Ishikawa (cell line): ENCODE data around the gene GALNT13.

Experiments
- CEBPB ChIP-seq: IDR thresholded peaks from 2 replicates; pipeline ENCODE4 v1.6.1; 2012
- CREB1 ChIP-seq: IDR thresholded peaks from 2 replicates; pipeline ENCODE4 v1.6.1; 2012; ENCODE audit warnings: low read depth
- EGR1 ChIP-seq: IDR thresholded peaks from 2 replicates; pipeline ENCODE4 v1.6.1; 2012
- EP300 ChIP-seq: IDR thresholded peaks from 2 replicates; pipeline ENCODE4 v1.6.1; 2012; ENCODE audit warnings: borderline replicate concordance
- FOXM1 ChIP-seq: IDR thresholded peaks from 2 replicates; pipeline ENCODE4 v1.6.1; 2012; ENCODE audit warnings: low read depth, borderline replicate concordance
- NFIC ChIP-seq: IDR thresholded peaks from 2 replicates; pipeline ENCODE4 v1.6.1; 2012
- RAD21 ChIP-seq: IDR thresholded peaks from 2 replicates; pipeline ENCODE4 v1.6.1; 2012; ENCODE audit warnings: low read depth
- TAF1 ChIP-seq: IDR thresholded peaks from 2 replicates; pipeline ENCODE4 v1.6.1; 2012; ENCODE audit warnings: low read depth, mild to moderate bottlenecking
- TCF12 ChIP-seq: IDR thresholded peaks from 2 replicates; pipeline ENCODE4 v1.6.1; 2012; ENCODE audit warnings: low read depth
- TEAD4 ChIP-seq: IDR thresholded peaks from 2 replicates; pipeline ENCODE4 v1.6.1; 2012
- YY1 ChIP-seq: IDR thresholded peaks from 2 replicates; pipeline ENCODE4 v1.6.1; 2012; ENCODE audit warnings: low read depth
- ZBTB7A ChIP-seq: IDR thresholded peaks from 2 replicates; pipeline ENCODE4 v1.6.1; 2012; ENCODE audit warnings: low read depth
- TF ChIP-seq, protein P1 (sequence below): IDR thresholded peaks from 2 replicates; pipeline ENCODE4 v1.6.1; 2012
- TF ChIP-seq, protein P2 (sequence below): IDR thresholded peaks from 2 replicates; pipeline ENCODE4 v1.6.1; 2012; ENCODE audit warnings: low read depth, mild to moderate bottlenecking
- TF ChIP-seq, protein P3 (sequence below): IDR thresholded peaks from 2 replicates; pipeline ENCODE4 v1.6.1; 2012

The GALNT13 gene

DNA sequence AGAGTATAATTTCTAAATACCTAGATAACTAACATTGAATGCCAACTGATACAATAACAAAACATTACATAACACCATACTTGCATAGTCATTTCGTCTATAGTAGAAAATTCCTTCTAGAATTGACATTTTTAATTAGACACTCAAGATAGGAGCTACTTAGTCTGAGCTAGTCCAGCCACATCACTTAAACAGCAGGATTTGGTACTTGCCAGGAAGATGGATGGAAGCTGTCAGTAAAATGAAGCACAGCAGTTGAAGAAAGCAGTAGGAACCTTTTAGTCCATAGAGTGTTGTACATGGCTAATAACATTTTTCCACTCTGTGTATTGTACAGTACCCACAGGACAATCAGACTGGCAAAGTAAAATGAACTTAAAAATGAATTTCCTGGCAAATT lies 372.0 kb downstream of the GALNT13 start:
- no peak for TF ChIP-seq TAF1
- TF ChIP-seq CREB1, result no peak
- no peak for TF ChIP-seq TEAD4
- no peak for TF ChIP-seq RAD21
- TF ChIP-seq FOXM1, result no peak
- TF ChIP-seq, protein P1, sequence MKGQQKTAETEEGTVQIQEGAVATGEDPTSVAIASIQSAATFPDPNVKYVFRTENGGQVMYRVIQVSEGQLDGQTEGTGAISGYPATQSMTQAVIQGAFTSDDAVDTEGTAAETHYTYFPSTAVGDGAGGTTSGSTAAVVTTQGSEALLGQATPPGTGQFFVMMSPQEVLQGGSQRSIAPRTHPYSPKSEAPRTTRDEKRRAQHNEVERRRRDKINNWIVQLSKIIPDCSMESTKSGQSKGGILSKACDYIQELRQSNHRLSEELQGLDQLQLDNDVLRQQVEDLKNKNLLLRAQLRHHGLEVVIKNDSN, result no peak
- no peak for TF ChIP-seq EGR1
- no peak for TF ChIP-seq ZBTB7A
- no peak for TF ChIP-seq EP300
- no peak for TF ChIP-seq CEBPB
- TF ChIP-seq, protein P2, sequence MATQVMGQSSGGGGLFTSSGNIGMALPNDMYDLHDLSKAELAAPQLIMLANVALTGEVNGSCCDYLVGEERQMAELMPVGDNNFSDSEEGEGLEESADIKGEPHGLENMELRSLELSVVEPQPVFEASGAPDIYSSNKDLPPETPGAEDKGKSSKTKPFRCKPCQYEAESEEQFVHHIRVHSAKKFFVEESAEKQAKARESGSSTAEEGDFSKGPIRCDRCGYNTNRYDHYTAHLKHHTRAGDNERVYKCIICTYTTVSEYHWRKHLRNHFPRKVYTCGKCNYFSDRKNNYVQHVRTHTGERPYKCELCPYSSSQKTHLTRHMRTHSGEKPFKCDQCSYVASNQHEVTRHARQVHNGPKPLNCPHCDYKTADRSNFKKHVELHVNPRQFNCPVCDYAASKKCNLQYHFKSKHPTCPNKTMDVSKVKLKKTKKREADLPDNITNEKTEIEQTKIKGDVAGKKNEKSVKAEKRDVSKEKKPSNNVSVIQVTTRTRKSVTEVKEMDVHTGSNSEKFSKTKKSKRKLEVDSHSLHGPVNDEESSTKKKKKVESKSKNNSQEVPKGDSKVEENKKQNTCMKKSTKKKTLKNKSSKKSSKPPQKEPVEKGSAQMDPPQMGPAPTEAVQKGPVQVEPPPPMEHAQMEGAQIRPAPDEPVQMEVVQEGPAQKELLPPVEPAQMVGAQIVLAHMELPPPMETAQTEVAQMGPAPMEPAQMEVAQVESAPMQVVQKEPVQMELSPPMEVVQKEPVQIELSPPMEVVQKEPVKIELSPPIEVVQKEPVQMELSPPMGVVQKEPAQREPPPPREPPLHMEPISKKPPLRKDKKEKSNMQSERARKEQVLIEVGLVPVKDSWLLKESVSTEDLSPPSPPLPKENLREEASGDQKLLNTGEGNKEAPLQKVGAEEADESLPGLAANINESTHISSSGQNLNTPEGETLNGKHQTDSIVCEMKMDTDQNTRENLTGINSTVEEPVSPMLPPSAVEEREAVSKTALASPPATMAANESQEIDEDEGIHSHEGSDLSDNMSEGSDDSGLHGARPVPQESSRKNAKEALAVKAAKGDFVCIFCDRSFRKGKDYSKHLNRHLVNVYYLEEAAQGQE, result no peak
- TF ChIP-seq YY1, result no peak
- no peak for TF ChIP-seq TCF12
- TF ChIP-seq, protein P3, sequence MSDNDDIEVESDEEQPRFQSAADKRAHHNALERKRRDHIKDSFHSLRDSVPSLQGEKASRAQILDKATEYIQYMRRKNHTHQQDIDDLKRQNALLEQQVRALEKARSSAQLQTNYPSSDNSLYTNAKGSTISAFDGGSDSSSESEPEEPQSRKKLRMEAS, result no peak
- TF ChIP-seq NFIC, result no peak

DNA sequence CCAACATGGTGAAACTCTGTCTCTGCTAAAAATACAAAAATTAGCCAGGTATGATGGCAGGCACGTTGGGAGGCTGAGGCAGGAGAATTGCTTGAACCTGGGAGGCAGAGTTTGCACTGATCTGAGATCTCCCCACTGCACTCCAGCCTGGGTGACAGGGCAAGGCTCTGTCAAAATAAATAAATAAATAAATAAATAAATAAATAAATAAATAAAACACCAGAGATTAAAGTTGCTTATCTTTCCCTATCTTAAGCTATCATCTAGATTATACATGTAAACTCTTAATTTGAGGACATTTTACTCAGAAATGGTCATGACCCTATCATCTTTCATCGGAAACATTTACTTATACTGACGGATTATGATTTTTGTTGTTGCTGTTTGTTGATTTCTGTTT lies 373.2 kb downstream of the GALNT13 start:
- TF ChIP-seq RAD21, result no peak
- no peak for TF ChIP-seq CEBPB
- TF ChIP-seq, protein P3, result no peak
- TF ChIP-seq CREB1, result no peak
- TF ChIP-seq, protein P2, result no peak
- no peak for TF ChIP-seq FOXM1
- no peak for TF ChIP-seq EGR1
- no peak for TF ChIP-seq TEAD4
- TF ChIP-seq, protein P1, result no peak
- TF ChIP-seq YY1, result no peak
- TF ChIP-seq EP300, result no peak
- no peak for TF ChIP-seq TAF1

DNA sequence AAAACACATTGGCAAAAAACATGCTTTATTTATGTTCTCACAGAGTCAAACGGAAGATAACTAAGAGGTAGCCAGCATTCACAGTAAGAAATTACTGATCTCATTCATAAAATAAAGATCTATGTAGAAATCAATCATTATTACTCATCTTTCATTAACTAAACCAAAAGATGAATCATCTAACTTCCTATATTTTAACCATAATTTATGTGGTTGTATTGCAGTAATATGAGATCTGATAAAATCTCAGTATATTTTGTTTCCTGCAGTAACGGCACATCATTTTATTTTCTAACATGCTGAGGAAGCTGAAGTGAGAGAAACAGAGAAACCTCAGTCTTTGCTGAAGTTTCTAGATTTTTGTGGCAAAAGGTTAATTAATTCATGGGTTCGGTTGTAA lies 375.8 kb downstream of the GALNT13 start:
- TF ChIP-seq FOXM1, result no peak
- TF ChIP-seq, protein P2, result no peak
- TF ChIP-seq RAD21, result no peak
- TF ChIP-seq TEAD4, result no peak
- TF ChIP-seq, protein P1, result no peak
- no peak for TF ChIP-seq TAF1
- no peak for TF ChIP-seq CREB1
- no peak for TF ChIP-seq EP300
- TF ChIP-seq NFIC, result no peak
- TF ChIP-seq, protein P3, result no peak
- TF ChIP-seq CEBPB, result no peak
- no peak for TF ChIP-seq EGR1
- no peak for TF ChIP-seq YY1
- TF ChIP-seq ZBTB7A, result no peak
- TF ChIP-seq TCF12, result no peak

DNA sequence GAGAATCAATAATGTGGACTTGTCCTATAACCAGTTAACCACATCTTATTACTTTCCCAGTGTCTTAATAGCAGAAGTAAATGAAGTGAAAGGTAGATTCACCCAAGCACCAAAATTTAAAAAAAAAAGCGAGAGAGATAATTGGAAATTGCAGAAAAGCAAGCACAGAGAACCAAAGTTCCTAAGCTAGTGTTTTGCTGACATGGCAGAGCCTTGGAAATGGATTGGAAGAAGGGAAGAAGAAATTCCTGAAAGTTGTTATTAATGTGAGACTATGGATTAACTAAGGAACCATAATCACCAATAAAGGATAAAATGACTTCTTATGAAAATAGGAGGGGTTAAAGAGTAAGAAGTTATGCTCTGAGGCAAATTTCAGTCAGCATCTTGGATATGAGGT lies 384.4 kb downstream of the GALNT13 start:
- TF ChIP-seq, protein P2, result no peak
- TF ChIP-seq TAF1 (no peak), YY1 (no peak), CREB1 (no peak)
